PFSK-1 (cell line): Measurements from ENCODE around the gene ZDHHC8.

ENCODE experiments used
- FOXP2 ChIP-seq: optimal IDR thresholded peaks from 2 replicates; pipeline ENCODE3; 2011; ENCODE audit warnings: borderline replicate concordance, control low read depth, inconsistent platforms; ENCODE audit not compliant: insufficient read depth; ENCODE audit errors: extremely low read length, extremely low read depth
- POLR2AphosphoS5 ChIP-seq: IDR thresholded peaks from 2 replicates; pipeline ENCODE4 v1.6.1; 2012; ENCODE audit warnings: low read depth, mild to moderate bottlenecking, control low read depth, low read length, moderate library complexity
- REST ChIP-seq, 2 experiments: IDR thresholded peaks; 2 replicates each; pipeline versions ENCODE4 v1.6.1 to v1.8.0; 2011 to 2012; ENCODE audit warnings: low read depth in 2 of 2, low read length in 2 of 2, control low read depth in 1 of 2, inconsistent platforms in 1 of 2, mild to moderate bottlenecking in 1 of 2, moderate library complexity in 1 of 2; ENCODE audit not compliant: insufficient read depth in 1 of 2
- SIN3A ChIP-seq: IDR thresholded peaks from 2 replicates; pipeline ENCODE4 v1.6.1; 2012; ENCODE audit warnings: mild to moderate bottlenecking, low read length, moderate library complexity, borderline replicate concordance; ENCODE audit not compliant: insufficient read depth
- TAF1 ChIP-seq: IDR thresholded peaks from 2 replicates; pipeline ENCODE4 v1.6.1; 2012; ENCODE audit warnings: low read length, control low read depth, borderline replicate concordance; ENCODE audit not compliant: insufficient read depth

ZDHHC8 gene

GRCh38 chr22:20136603-20136873, 4.9 kb downstream of the ZDHHC8 start:
- no peak for TF ChIP-seq FOXP2
- no peak for TF ChIP-seq TAF1
- TF ChIP-seq REST (IDR thresholded peaks at IDR 0.05; ENCODE audit: insufficient read depth in 1 of 2, low read depth in 2 of 2, low read length in 2 of 2) = no peak
- TF ChIP-seq POLR2AphosphoS5 = no peak
- no peak for TF ChIP-seq SIN3A

GRCh38 chr22:20137113-20137512, 5.5 kb downstream of the ZDHHC8 start:
- TF ChIP-seq REST (IDR thresholded peaks at IDR 0.05; ENCODE audit: insufficient read depth in 1 of 2, low read depth in 2 of 2, low read length in 2 of 2) = no peak
- no peak for TF ChIP-seq SIN3A
- TF ChIP-seq TAF1 = no peak
- TF ChIP-seq POLR2AphosphoS5 = no peak
- TF ChIP-seq FOXP2 = no peak

DNA sequence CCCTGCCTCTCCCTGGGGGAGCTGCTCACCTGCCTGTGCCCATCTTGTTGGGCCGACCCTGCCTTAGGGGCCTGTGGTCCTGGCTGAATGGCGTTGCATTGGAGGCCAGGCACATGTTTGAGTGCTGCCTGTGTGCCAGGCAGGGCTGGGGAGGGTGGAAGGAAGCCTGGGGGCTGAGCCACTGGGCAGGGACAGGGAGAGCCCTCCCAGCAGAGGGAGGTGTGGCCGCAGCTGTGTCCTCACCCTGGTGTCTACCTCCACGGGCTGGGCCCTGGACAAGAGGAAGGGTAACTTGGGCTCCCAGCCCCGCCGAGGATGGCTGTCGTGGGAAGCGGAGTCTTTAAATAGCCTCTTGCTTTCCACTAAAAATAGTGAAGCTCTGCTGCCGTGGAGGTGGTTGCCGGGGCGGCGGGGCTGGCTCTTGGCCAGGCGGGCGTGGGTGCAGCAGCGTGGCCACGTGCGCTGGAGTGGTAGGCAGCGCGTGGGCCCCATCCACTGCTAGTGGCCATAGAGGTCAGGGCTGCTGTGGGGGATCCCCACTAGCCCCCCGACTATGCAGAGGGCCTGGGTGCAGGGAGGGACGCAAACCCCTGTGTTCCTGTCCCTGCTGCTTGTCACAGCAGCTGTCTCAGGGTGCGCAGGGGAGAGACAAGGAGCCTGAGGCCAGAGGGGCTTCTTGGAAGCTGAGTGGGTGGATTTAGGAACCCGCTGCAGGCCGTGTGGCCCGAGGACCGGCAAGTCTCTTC, 6.2 kb downstream of the ZDHHC8 start:
- TF ChIP-seq SIN3A (no peak), POLR2AphosphoS5 (no peak), REST (IDR thresholded peaks at IDR 0.05; ENCODE audit: insufficient read depth in 1 of 2, low read depth in 2 of 2, low read length in 2 of 2) (no peak), TAF1 (no peak)

- TF ChIP-seq FOXP2 (no peak), TAF1 (no peak), SIN3A (no peak), REST (IDR thresholded peaks at IDR 0.05; ENCODE audit: insufficient read depth in 1 of 2, low read depth in 2 of 2, low read length in 2 of 2) (no peak), POLR2AphosphoS5 (no peak)
These were observed 6.8 kb downstream of the ZDHHC8 start for GRCh38 chr22:20138417-20138738.

GRCh38 chr22:20138868-20139267, 7.3 kb downstream of the ZDHHC8 start:
- TF ChIP-seq REST (IDR thresholded peaks at IDR 0.05; ENCODE audit: insufficient read depth in 1 of 2, low read depth in 2 of 2, low read length in 2 of 2) (no peak), TAF1 (no peak), FOXP2 (no peak), POLR2AphosphoS5 (no peak)
